HL-60/S4 (cell line): ENCODE data around the gene SLC43A3.
"Not testable (repeated sequence)": the region's sequence is repeated elsewhere in the genome, so short reads cannot be mapped to it uniquely, and the experiment has no call there.

Experiments
- in situ Hi-C: fragments of 300-500 bp; cut with MboI; formaldehyde crosslinking; loops from 2 replicates; pipeline ENCODE4 v1.14.3; 2022; ENCODE audit warnings: low sequenced_read_pairs

SLC43A3 gene

GRCh38 chr11:57460022-57460757 is 33.3 kb upstream of the SLC43A3 start, which contains the start of gene RTN4RL2:
Gene RTN4RL2 (plus strand): TSS chr11:57460528. CDS start chr11:57460866, 338 bp downstream.
- in situ Hi-C loops, result loop anchor here (25.0 kb wide), 1 partner anchor 327 kb away; no protein-coding TSS in a partner anchor

DNA sequence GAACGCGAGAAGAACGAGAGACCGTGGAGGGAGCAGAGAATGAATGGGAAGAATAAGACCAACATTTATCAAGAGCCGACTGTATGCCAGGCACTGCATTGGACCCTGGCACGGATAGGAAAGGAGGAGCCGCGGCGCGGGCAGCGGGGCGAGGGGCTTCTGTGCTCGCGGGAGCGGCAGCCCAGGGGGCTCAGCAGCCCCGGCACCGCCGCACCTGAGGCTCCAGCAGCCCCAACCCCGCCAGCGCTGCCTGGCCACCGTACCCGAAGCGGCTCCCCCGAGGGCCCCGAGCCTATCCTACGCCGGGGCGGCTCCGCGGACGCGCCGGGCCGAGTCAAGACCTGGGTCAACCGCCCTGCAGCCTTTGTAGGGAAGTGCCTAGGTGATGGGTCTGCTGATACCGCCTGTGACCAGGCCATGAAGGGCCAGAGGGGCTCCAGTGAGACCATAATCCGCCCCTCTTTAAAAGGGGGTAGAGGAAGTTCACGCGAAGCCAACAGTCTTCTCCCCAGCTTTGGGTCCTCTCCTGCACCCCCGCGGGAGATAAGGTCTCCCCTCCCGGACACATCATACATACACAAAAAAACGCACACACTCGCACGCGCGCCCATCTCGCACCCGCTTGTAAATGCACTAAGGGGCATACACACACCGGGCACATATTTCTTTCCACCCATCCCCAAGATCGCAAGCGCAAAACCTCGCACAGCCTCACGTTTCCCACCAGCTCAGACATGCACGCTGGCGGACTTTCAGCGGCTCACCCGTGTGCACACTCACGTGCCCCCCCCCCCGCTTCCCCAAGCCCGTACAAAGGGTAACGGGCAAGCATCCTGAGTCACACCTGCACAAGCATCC is 32.5 kb upstream of the SLC43A3 start:
- in situ Hi-C loops, result loop anchor here (5.0 to 25.0 kb wide), 3 partner anchors 68 to 328 kb away; partner anchors contain the start of gene YPEL4

- in situ Hi-C loops, result loop anchor here (5.0 to 25.0 kb wide), 3 partner anchors 69 to 329 kb away; partner anchors contain the start of gene YPEL4
These were observed 31.7 kb upstream of the SLC43A3 start for GRCh38 chr11:57458410-57459163.

GRCh38 chr11:57458060-57458409 is 31.1 kb upstream of the SLC43A3 start:
- in situ Hi-C loops, result loop anchor here (5.0 to 25.0 kb wide), 3 partner anchors 69 to 329 kb away; partner anchors contain the start of gene YPEL4

DNA sequence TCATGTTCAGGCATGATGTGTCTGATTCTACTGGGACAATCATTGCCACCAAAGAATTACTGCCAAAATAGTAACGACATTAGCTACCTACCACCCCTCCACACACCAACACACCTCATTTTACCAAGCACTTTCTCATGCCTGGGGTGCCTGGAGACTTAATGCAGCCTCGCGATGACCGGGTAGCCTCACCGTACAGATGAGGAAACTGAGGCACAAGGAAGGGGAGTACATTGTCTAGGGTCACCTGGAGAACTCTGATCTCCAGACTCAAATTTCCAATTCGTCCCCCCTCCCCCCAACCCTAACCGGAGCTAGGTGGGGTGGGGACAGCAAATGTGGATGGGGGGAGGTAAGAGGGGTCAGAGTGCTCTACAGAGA is 30.7 kb upstream of the SLC43A3 start:
- in situ Hi-C loops, result loop anchor here (5.0 to 25.0 kb wide), 3 partner anchors 70 to 330 kb away; partner anchors contain the start of gene YPEL4

GRCh38 chr11:57456960-57457642 is 30.2 kb upstream of the SLC43A3 start:
- in situ Hi-C loops, result loop anchor here (5.0 to 25.0 kb wide), 3 partner anchors 70 to 330 kb away; partner anchors contain the start of gene YPEL4

GRCh38 chr11:57453543-57454177 is 26.7 kb upstream of the SLC43A3 start:
- in situ Hi-C loops, result loop anchor here (10.0 to 25.0 kb wide), 2 partner anchors 191 to 334 kb away; partner anchors contain the start of gene YPEL4

- in situ Hi-C loops, result no loop called here
These were observed 19.1 kb upstream of the SLC43A3 start for GRCh38 chr11:57446055-57446454.

DNA sequence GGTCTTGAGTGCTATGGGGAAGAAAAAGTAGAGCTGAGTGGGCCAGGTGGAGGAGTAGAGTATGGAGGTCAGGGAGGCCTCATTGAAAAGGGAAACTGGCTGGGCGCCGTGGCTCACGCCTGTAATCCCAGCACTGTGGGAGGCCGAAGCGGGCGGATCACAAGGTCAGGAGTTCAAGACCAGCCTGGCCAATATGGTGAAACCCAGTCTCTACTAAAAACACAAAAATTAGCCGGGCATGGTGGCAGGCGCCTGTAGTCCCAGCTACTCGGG is 18.1 kb upstream of the SLC43A3 start:
- in situ Hi-C loops, result not testable (repeated sequence)

- in situ Hi-C loops, result no loop called here
These were observed 17.6 kb upstream of the SLC43A3 start for GRCh38 chr11:57444362-57445121.

- in situ Hi-C loops, result no loop called here
These were observed 14.0 kb upstream of the SLC43A3 start for GRCh38 chr11:57440744-57441414.

- in situ Hi-C loops, result no loop called here
These were observed 12.9 kb upstream of the SLC43A3 start for GRCh38 chr11:57439786-57440185.

DNA sequence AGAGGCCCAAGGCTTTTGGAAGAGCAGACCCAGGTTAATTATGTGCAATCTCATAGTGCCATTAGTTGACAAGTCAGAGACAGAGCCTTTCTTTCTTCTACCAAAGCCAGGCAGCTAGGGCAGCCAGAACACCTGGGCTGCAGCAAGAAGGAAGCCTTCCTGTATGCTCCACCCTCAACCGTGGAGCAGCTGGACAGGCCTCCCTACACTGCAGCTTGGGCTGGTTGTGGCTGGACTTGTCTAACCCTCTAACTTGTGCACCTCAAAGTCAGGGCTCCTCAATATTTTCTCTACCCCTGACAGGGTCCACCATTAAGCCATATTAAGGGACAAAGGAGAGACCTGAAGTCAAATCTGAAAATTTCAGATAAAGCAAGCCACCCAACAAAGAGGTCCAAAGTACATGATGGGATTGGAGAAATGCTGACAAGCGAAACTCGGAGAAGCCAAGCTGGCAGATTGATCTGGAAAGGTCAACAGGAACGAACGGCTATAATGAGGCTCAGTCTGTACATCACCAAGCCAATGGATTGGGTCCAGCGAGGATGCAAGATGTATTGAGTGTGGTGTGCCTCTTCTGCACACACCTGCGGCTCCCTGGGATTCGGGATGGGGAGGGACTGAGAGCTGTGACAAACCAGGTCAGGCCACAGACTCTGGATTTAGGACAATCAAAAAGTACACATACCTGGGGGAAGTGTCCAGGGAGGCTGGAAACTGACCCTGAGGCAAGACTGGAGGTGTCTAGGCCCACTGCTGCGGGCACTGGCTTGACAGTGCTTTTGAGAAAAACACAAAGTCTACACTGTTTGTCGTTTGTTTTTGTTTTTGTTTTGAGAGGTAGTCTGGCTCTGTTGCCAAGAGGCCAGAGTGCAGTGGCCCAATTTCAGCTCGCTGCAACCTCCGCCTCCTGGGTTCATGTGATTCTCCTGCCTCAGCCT is 11.7 kb upstream of the SLC43A3 start:
- in situ Hi-C loops, result no loop called here

DNA sequence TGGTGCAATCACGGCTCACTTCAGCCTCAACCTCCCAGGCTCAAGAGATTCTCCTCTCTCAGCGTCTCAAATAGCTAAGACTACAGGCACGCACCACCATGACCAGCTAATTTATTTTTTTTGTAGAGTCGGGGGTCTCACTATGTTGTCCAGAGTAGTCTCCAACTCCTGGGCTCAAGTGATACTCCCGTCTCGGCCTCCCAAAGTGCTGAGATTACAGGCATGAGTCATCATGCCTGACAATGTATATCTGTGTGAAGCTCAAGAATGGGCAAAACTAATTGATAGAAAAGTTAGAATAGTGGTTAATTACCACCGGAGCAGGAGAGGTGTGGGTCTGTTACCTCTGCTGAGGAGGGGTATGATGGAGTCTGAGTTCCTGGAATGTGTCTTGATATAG is 9.1 kb upstream of the SLC43A3 start:
- in situ Hi-C loops, result no loop called here

- in situ Hi-C loops, result no loop called here
These were observed 8.0 kb upstream of the SLC43A3 start for GRCh38 chr11:57434640-57435546.

DNA sequence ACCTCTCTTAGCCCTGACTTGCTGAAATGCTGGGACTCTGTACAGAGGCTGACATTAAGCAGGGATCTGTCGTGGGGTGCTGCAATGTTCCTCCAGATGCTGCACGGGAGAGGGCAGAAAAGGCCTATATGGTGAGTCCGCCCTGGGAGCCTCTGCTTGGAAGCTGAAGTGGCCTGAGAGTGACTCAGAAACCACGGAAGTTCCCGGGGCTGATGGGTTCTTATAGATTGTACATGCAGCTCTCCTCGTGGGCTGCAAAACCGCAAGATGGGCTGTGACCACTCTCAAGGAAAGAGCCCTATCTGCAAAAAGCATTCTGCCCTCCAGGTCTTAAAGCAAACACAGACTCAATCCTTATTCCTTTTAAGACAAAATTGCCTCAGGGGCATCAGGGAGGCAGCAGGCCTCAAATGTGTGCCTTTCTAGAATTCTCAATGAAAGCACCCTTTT is 5.8 kb upstream of the SLC43A3 start:
- in situ Hi-C loops, result no loop called here
